ENCODE measurements around the gene C2CD3. TPM values are rescaled to one million over a fixed set of nuclear protein-coding genes. Genes with fewer than 3 reads are reported as not detected.
A peak's percentile ranks its signal among the peaks of the same experiment; 100 is the strongest.
"Not testable (repeated sequence)": the region's sequence is repeated elsewhere in the genome, so short reads cannot be mapped to it uniquely, and the experiment has no call there.

The C2CD3 gene
- total RNA-seq, 6 donors from 2014 or later: 21.4 to 55.5 (median 26.6) TPM

- no peaks in the 10 kb centered on the region for H3K4me1 ChIP-seq
- H3K27me3 ChIP-seq: no peaks in the 10 kb centered on the region
- H3K36me3 ChIP-seq: peaks cover 15 to 92% (median 38%) of the 10 kb centered on the region in 4 donors
- ATAC-seq (ENCODE audit: low FRiP score in 2 of 2): no peak
- TF ChIP-seq CTCF (IDR thresholded peaks at IDR 0.05): peak in 2 of 6 experiments; percentile 7 to 8
- TF ChIP-seq POLR2AphosphoS5 (IDR thresholded peaks at IDR 0.05): no peak
- no peak for TF ChIP-seq POLR2A (IDR thresholded peaks at IDR 0.05)
- no peak for TF ChIP-seq EP300 (IDR thresholded peaks at IDR 0.05)
- no peak overlapping the region for H3K4me3 ChIP-seq
- WGBS, 2 donors: 83 to 85% methylated on average over 3 of the region's 3 CpGs
- no peaks in the 10 kb centered on the region for H3K9me3 ChIP-seq
- DNase-seq: no peak
- no peak overlapping the region for H3K27ac ChIP-seq
Measured at GRCh38 chr11:74090701-74091100, 80.1 kb downstream of the C2CD3 start.

GRCh38 chr11:74086242-74086884 is 84.4 kb downstream of the C2CD3 start:
- no peaks in the 10 kb centered on the region for H3K27me3 ChIP-seq
- H3K36me3 ChIP-seq: peaks cover 7 to 85% (median 28%) of the 10 kb centered on the region in 4 donors

GRCh38 chr11:74085542-74085892 is 85.3 kb downstream of the C2CD3 start:
- Histone ChIP-seq H3K9me3 (no peaks in the 10 kb centered on the region), H3K36me3 (peaks cover 7 to 83% (median 21%) of the 10 kb centered on the region in 4 donors), H3K4me1 (no peaks in the 10 kb centered on the region), H3K27ac (peak overlapping the region in 1 of 4 donors; percentile 18), H3K27me3 (no peaks in the 10 kb centered on the region), H3K4me3 (no peak overlapping the region)
- ATAC-seq (ENCODE audit: low FRiP score in 2 of 2): no peak
- no peak for TF ChIP-seq CTCF (IDR thresholded peaks at IDR 0.05)
- TF ChIP-seq EP300 (IDR thresholded peaks at IDR 0.05): no peak
- no peak for TF ChIP-seq POLR2A (IDR thresholded peaks at IDR 0.05)
- no peak for TF ChIP-seq POLR2AphosphoS5 (IDR thresholded peaks at IDR 0.05)
- 62 to 72% methylated on average over 6 of the region's 6 CpGs for WGBS, 2 donors
- DNase-seq: peak in 1 of 2 donors; percentile 33

More at GRCh38 chr11:74086242-74086884, 84.4 kb downstream of the C2CD3 start:
- WGBS, 2 donors: 86 to 88% methylated on average over 5 of the region's 5 CpGs
- TF ChIP-seq POLR2AphosphoS5 (IDR thresholded peaks at IDR 0.05): no peak
- TF ChIP-seq POLR2A (IDR thresholded peaks at IDR 0.05): no peak
- TF ChIP-seq CTCF (IDR thresholded peaks at IDR 0.05): no peak
- no peak for TF ChIP-seq EP300 (IDR thresholded peaks at IDR 0.05)
- DNase-seq (no peak), ATAC-seq (ENCODE audit: low FRiP score in 2 of 2) (no peak)
- Histone ChIP-seq H3K27ac (peak overlapping the region in 1 of 4 donors; percentile 18), H3K9me3 (no peaks in the 10 kb centered on the region), H3K4me1 (no peaks in the 10 kb centered on the region), H3K4me3 (no peak overlapping the region)

- H3K27me3 ChIP-seq: no peaks in the 10 kb centered on the region
- WGBS, 2 donors: 81 to 83% methylated on average over 2 of the region's 2 CpGs
- DNase-seq (no peak), ATAC-seq (ENCODE audit: low FRiP score in 2 of 2) (no peak)
- no peaks in the 10 kb centered on the region for H3K9me3 ChIP-seq
- TF ChIP-seq CTCF (IDR thresholded peaks at IDR 0.05) (no peak), POLR2AphosphoS5 (IDR thresholded peaks at IDR 0.05) (no peak), POLR2A (IDR thresholded peaks at IDR 0.05) (no peak), EP300 (IDR thresholded peaks at IDR 0.05) (no peak)
- H3K36me3 ChIP-seq: peaks cover 1 to 77% (median 16%) of the 10 kb centered on the region in 4 donors
- no peak overlapping the region for H3K27ac ChIP-seq
- no peak overlapping the region for H3K4me3 ChIP-seq
- H3K4me1 ChIP-seq: no peaks in the 10 kb centered on the region
Measured at GRCh38 chr11:74084796-74085541, 85.8 kb downstream of the C2CD3 start.

GRCh38 chr11:74083927-74084326 is 86.9 kb downstream of the C2CD3 start:
- H3K27ac ChIP-seq; DNase-seq; H3K4me1 ChIP-seq; H3K4me3 ChIP-seq; H3K27me3 ChIP-seq; H3K9me3 ChIP-seq; ATAC-seq (ENCODE audit: low FRiP score in 2 of 2): not testable (repeated sequence)
- WGBS, 2 donors: 93 to 97% methylated on average over 4 of the region's 4 CpGs
- H3K36me3 ChIP-seq: peaks cover 0 to 69% (median 12%) of the 10 kb centered on the region in 4 donors

Measured in upper lobe of left lung (tissue), 6 donors.